ENCODE data around the gene JAML.

The JAML gene

GRCh38 chr11:118153516-118153915, 71.3 kb downstream of the JAML start:
- no peak for DNase-seq (ENCODE audit: low read depth)
- H3K4me3 ChIP-seq (ENCODE audit: low read depth, low read length), result peak overlapping the region; percentile 54

- peak within 1 kb of the TSS; percentile 54 for H3K4me3 ChIP-seq (ENCODE audit: low read depth, low read length)
- no peak for DNase-seq (ENCODE audit: low read depth)
These were observed 72.0 kb downstream of the JAML start, which contains the start of gene SCN4B for GRCh38 chr11:118152552-118153471. TSS of gene SCN4B (minus strand) at chr11:118152823. CDS start at chr11:118152673, 150 bp downstream.

GRCh38 chr11:118152020-118152551, 72.7 kb downstream of the JAML start:
- DNase-seq (ENCODE audit: low read depth), result no peak
- H3K4me3 ChIP-seq (ENCODE audit: low read depth, low read length), result peak overlapping the region; percentile 54

- H3K4me3 ChIP-seq (ENCODE audit: low read depth, low read length), result no peak overlapping the region
- no peak for DNase-seq (ENCODE audit: low read depth)
These were observed 73.4 kb downstream of the JAML start for GRCh38 chr11:118151431-118151830.

GRCh38 chr11:118149493-118149892, 75.3 kb downstream of the JAML start:
- DNase-seq (ENCODE audit: low read depth), result no peak
- no peak overlapping the region for H3K4me3 ChIP-seq (ENCODE audit: low read depth, low read length)

- no peak overlapping the region for H3K4me3 ChIP-seq (ENCODE audit: low read depth, low read length)
- no peak for DNase-seq (ENCODE audit: low read depth)
These were observed 76.0 kb downstream of the JAML start for GRCh38 chr11:118148856-118149255.

GRCh38 chr11:118148240-118148639, 76.6 kb downstream of the JAML start:
- no peak for DNase-seq (ENCODE audit: low read depth)

GRCh38 chr11:118147502-118147901, 77.3 kb downstream of the JAML start:
- no peak for DNase-seq (ENCODE audit: low read depth)
- no peak overlapping the region for H3K4me3 ChIP-seq (ENCODE audit: low read depth, low read length)

More at GRCh38 chr11:118148240-118148639, 76.6 kb downstream of the JAML start:
- no peak overlapping the region for H3K4me3 ChIP-seq (ENCODE audit: low read depth, low read length)

GRCh38 chr11:118146554-118146953, 78.3 kb downstream of the JAML start:
- H3K4me3 ChIP-seq (ENCODE audit: low read depth, low read length), result no peak overlapping the region
- DNase-seq (ENCODE audit: low read depth), result no peak

GRCh38 chr11:118145285-118146227, 79.3 kb downstream of the JAML start:
- H3K4me3 ChIP-seq (ENCODE audit: low read depth, low read length), result peak overlapping the region; percentile 54
- DNase-seq (ENCODE audit: low read depth), result no peak

- no peak overlapping the region for H3K4me3 ChIP-seq (ENCODE audit: low read depth, low read length)
- DNase-seq (ENCODE audit: low read depth), result no peak
These were observed 80.2 kb downstream of the JAML start for GRCh38 chr11:118144301-118145268.
